Mesendoderm (in vitro differentiated cells): Measurements from ENCODE around the gene AMMECR1.
A peak's percentile ranks its signal among the peaks of the same experiment; 100 is the strongest.

ENCODE experiments used
- DNase-seq: peaks from one replicate; pipeline ENCODE4 v3.0.0; 2013
- H2AK5ac ChIP-seq: 2 replicates; pipeline ENCODE4 v1.6.1; 2013; ENCODE audit warnings: low read length, inconsistent platforms
- H2BK120ac ChIP-seq: 2 replicates; pipeline ENCODE4 v1.6.1; 2013; ENCODE audit warnings: low read depth, mild to moderate bottlenecking, low read length, moderate library complexity, mixed read lengths
- H2BK15ac ChIP-seq: replicated peaks from 2 replicates; pipeline ENCODE4 v1.6.1; 2013; ENCODE audit warnings: low read depth, mild to moderate bottlenecking, moderate library complexity
- H2BK5ac ChIP-seq: 2 replicates; pipeline ENCODE4 v1.6.1; 2013; ENCODE audit warnings: low read length, inconsistent platforms
- H3K18ac ChIP-seq: 2 replicates; pipeline ENCODE4 v1.6.1; 2013; ENCODE audit warnings: mild to moderate bottlenecking, low read length, mixed read lengths
- H3K23ac ChIP-seq: one replicate; pipeline ENCODE4 v1.6.1; 2013; ENCODE audit warnings: low read length
- H3K27ac ChIP-seq: 2 replicates; pipeline ENCODE4 v1.5.1; 2013; ENCODE audit warnings: low read depth, mild to moderate bottlenecking, inconsistent platforms, low read length, moderate library complexity
- H3K27me3 ChIP-seq: 2 replicates; pipeline ENCODE4 v1.6.1; 2013; ENCODE audit warnings: low read length, control low read depth, mild to moderate bottlenecking, inconsistent platforms; ENCODE audit not compliant: insufficient read depth, poor library complexity
- H3K36me3 ChIP-seq: 2 replicates; pipeline ENCODE4 v1.6.1; 2013; ENCODE audit warnings: low read length, inconsistent platforms; ENCODE audit not compliant: control insufficient read depth, insufficient read depth
- H3K4ac ChIP-seq: one replicate; pipeline ENCODE4 v1.6.1; 2013; ENCODE audit warnings: low read depth, mild to moderate bottlenecking, low read length, moderate library complexity
- H3K4me1 ChIP-seq: 2 replicates; pipeline ENCODE4 v1.6.1; 2013; ENCODE audit warnings: low read depth, low read length, inconsistent platforms; ENCODE audit not compliant: control insufficient read depth
- H3K4me2 ChIP-seq: 2 replicates; pipeline ENCODE4 v1.6.1; 2013; ENCODE audit warnings: low read length
- H3K4me3 ChIP-seq: 2 replicates; pipeline ENCODE4 v1.5.1; 2013; ENCODE audit warnings: mild to moderate bottlenecking, low read length
- H3K56ac ChIP-seq: one replicate; pipeline ENCODE4 v1.6.1; 2013; ENCODE audit warnings: low read length
- H3K79me1 ChIP-seq: 2 replicates; pipeline ENCODE4 v1.6.1; 2013; ENCODE audit warnings: low read length, inconsistent platforms
- H3K79me2 ChIP-seq: 2 replicates; pipeline ENCODE4 v1.6.1; 2013; ENCODE audit warnings: mild to moderate bottlenecking, low read length; ENCODE audit not compliant: control insufficient read depth, insufficient read depth
- H3K9ac ChIP-seq: 2 replicates; pipeline ENCODE4 v1.6.1; 2013; ENCODE audit warnings: low read length, inconsistent platforms
- H4K5ac ChIP-seq: one replicate; pipeline ENCODE4 v1.6.1; 2013; ENCODE audit warnings: low read length
- H4K8ac ChIP-seq: one replicate; pipeline ENCODE4 v1.6.1; 2013; ENCODE audit warnings: low read depth, mild to moderate bottlenecking, control low read depth, low read length, moderate library complexity
- WGBS: extraction: QIAGEN DNeasy Blood & Tissue Kit; methylation state at CpG from one replicate; pipeline ENCODE4 v1.1.7; 2013; ENCODE audit warnings: low lambda C conversion rate, missing lambda C conversion rate; ENCODE audit not compliant: insufficient coverage; ENCODE audit errors: extremely low coverage; 5-methylcytosine and 5-hydroxymethylcytosine counted together

AMMECR1 gene

GRCh38 chrX:110318664-110318968 is 731 bp upstream of the AMMECR1 start:
- no CpG with 5 or more reads among the region's 4 CpGs for WGBS
- H3K36me3 ChIP-seq = no peaks in the 10 kb centered on the region
- H2BK5ac ChIP-seq = no peak overlapping the region
- H4K8ac ChIP-seq = no peak overlapping the region
- peak overlapping the region; percentile 39 for H3K4me2 ChIP-seq
- no peaks in the 10 kb centered on the region for H3K4me1 ChIP-seq
- H3K27ac ChIP-seq = no peak overlapping the region
- no peak for DNase-seq
- H3K79me1 ChIP-seq = no peaks in the 10 kb centered on the region
- H3K27me3 ChIP-seq = no peaks in the 10 kb centered on the region
- H2AK5ac ChIP-seq = no peak overlapping the region
- no peak overlapping the region for H4K5ac ChIP-seq
- H3K56ac ChIP-seq = peak overlapping the region; percentile 78
- no peak overlapping the region for H3K4me3 ChIP-seq
- no peak overlapping the region for H3K23ac ChIP-seq
- H3K4ac ChIP-seq = no peak overlapping the region
- no peak overlapping the region for H2BK120ac ChIP-seq
- no peak overlapping the region for H2BK15ac ChIP-seq
- H3K9ac ChIP-seq = peak overlapping the region; percentile 29
- H3K18ac ChIP-seq = peak overlapping the region; percentile 56
- no peaks in the 10 kb centered on the region for H3K79me2 ChIP-seq

GRCh38 chrX:110317061-110317819 is 645 bp downstream of the AMMECR1 start:
- no peaks in the 10 kb centered on the region for H3K27me3 ChIP-seq
- WGBS = no CpG with 5 or more reads among the region's 40 CpGs

GRCh38 chrX:110316351-110317060 is 1.4 kb downstream of the AMMECR1 start:
- peak; percentile 1 for DNase-seq
- Histone ChIP-seq H3K23ac (no peak overlapping the region), H3K4me2 (peak overlapping the region; percentile 38), H2BK120ac (no peak overlapping the region), H4K8ac (no peak overlapping the region), H3K56ac (peak overlapping the region; percentile 91), H3K9ac (peak overlapping the region; percentile 86), H3K27me3 (no peaks in the 10 kb centered on the region), H3K18ac (no peak overlapping the region), H4K5ac (no peak overlapping the region), H2AK5ac (no peak overlapping the region), H3K79me1 (no peaks in the 10 kb centered on the region), H3K27ac (no peak overlapping the region), H3K79me2 (peaks cover 2% of the 10 kb centered on the region), H3K4me1 (no peaks in the 10 kb centered on the region), H3K36me3 (no peaks in the 10 kb centered on the region), H2BK5ac (no peak overlapping the region), H3K4me3 (peak overlapping the region; percentile 70), H3K4ac (no peak overlapping the region), H2BK15ac (no peak overlapping the region)
- no CpG with 5 or more reads among the region's 12 CpGs for WGBS

More at GRCh38 chrX:110317061-110317819, 645 bp downstream of the AMMECR1 start:
- Histone ChIP-seq H3K79me1 (no peaks in the 10 kb centered on the region), H3K4me3 (peak overlapping the region; percentile 70), H4K8ac (no peak overlapping the region), H4K5ac (no peak overlapping the region), H2BK15ac (no peak overlapping the region), H3K4ac (no peak overlapping the region), H3K4me1 (no peaks in the 10 kb centered on the region), H2AK5ac (no peak overlapping the region), H2BK5ac (no peak overlapping the region), H3K56ac (peak overlapping the region; percentile 91), H2BK120ac (no peak overlapping the region), H3K23ac (no peak overlapping the region), H3K36me3 (no peaks in the 10 kb centered on the region), H3K79me2 (no peaks in the 10 kb centered on the region), H3K18ac (peak overlapping the region; percentile 64), H3K9ac (peak overlapping the region; percentile 86), H3K4me2 (peak overlapping the region; percentile 38), H3K27ac (no peak overlapping the region)
- DNase-seq = peak; percentile 16

- no peak overlapping the region for H3K27ac ChIP-seq
- no peaks in the 10 kb centered on the region for H3K4me1 ChIP-seq
- H3K56ac ChIP-seq = no peak overlapping the region
- no peak overlapping the region for H3K9ac ChIP-seq
- no CpG with 5 or more reads among the region's 1 CpG for WGBS
- no peak overlapping the region for H2BK120ac ChIP-seq
- no peak overlapping the region for H3K4me2 ChIP-seq
- no peak for DNase-seq
- no peak overlapping the region for H3K18ac ChIP-seq
- H3K23ac ChIP-seq = no peak overlapping the region
- no peak overlapping the region for H4K5ac ChIP-seq
- H3K36me3 ChIP-seq = no peaks in the 10 kb centered on the region
- no peak overlapping the region for H4K8ac ChIP-seq
- no peaks in the 10 kb centered on the region for H3K79me1 ChIP-seq
- H2AK5ac ChIP-seq = no peak overlapping the region
- no peak overlapping the region for H3K4me3 ChIP-seq
- H2BK15ac ChIP-seq = no peak overlapping the region
- H3K4ac ChIP-seq = no peak overlapping the region
- H3K79me2 ChIP-seq = peaks cover 3% of the 10 kb centered on the region
- H2BK5ac ChIP-seq = no peak overlapping the region
- H3K27me3 ChIP-seq = no peaks in the 10 kb centered on the region
Observed at GRCh38 chrX:110315551-110315950, 2.3 kb downstream of the AMMECR1 start.

GRCh38 chrX:110311437-110312230 is 6.3 kb downstream of the AMMECR1 start:
- no peak overlapping the region for H4K8ac ChIP-seq
- H2BK120ac ChIP-seq = no peak overlapping the region
- H3K4me1 ChIP-seq = no peaks in the 10 kb centered on the region
- H3K23ac ChIP-seq = no peak overlapping the region
- H3K27me3 ChIP-seq = no peaks in the 10 kb centered on the region
- H3K79me2 ChIP-seq = peaks cover 4% of the 10 kb centered on the region
- no peak overlapping the region for H2AK5ac ChIP-seq
- no peak overlapping the region for H3K4me2 ChIP-seq
- H3K4ac ChIP-seq = no peak overlapping the region
- no peak overlapping the region for H3K9ac ChIP-seq
- H3K79me1 ChIP-seq = no peaks in the 10 kb centered on the region
- H2BK15ac ChIP-seq = no peak overlapping the region
- H2BK5ac ChIP-seq = no peak overlapping the region
- H3K4me3 ChIP-seq = no peak overlapping the region
- H3K27ac ChIP-seq = no peak overlapping the region
- H3K36me3 ChIP-seq = no peaks in the 10 kb centered on the region
- no peak overlapping the region for H4K5ac ChIP-seq
- no peak overlapping the region for H3K18ac ChIP-seq
- no peak overlapping the region for H3K56ac ChIP-seq
- WGBS = no CpG with 5 or more reads among the region's 1 CpG
- no peak for DNase-seq
